SK-N-SH (cell line): Measurements from ENCODE around the gene GPR61. TPM values are rescaled to one million over a fixed set of nuclear protein-coding genes. Genes with fewer than 3 reads are reported as not detected.

Experiments
- CTCF ChIA-PET: fragments of 300-600, 350-600 bp; formaldehyde crosslinking; extraction: SDS; loops from one replicate; lab custom pipeline; 2021; lab: Yijun Ruan, JAX
- POLR2A ChIA-PET: fragments of 350-600 bp; sonication (Branson Sonifier 250); formaldehyde crosslinking; extraction: SDS; loops from one replicate; lab custom pipeline; 2020; ENCODE audit warnings: antibody characterized with exemption, inconsistent platforms; lab: Yijun Ruan, JAX
- DNase-seq: peaks from one replicate; pipeline ENCODE4 v3.0.0; 2012
- H2AFZ ChIP-seq: fragments of 200-600 bp; sonication (generic); 2 replicates; pipeline ENCODE4 v1.8.1; 2016; ENCODE audit warnings: antibody characterized with exemption, mild to moderate bottlenecking, low read depth
- H3F3A ChIP-seq: fragments of 200-600 bp; sonication (generic); replicated peaks from 2 replicates; pipeline ENCODE3; 2016; ENCODE audit warnings: antibody characterized with exemption, mild to moderate bottlenecking; ENCODE audit not compliant: insufficient read depth
- H3K27ac ChIP-seq, 2 experiments: fragments of 200-500 bp in 1 of 2; fragments of 200-600 bp in 1 of 2; sonication (Bioruptor generic) in 1 of 2; sonication (generic), shearing (Covaris generic) in 1 of 2; 2 replicates each; pipeline versions ENCODE4 v1.5.1 to v1.6.1; 2014 to 2016; ENCODE audit warnings: low read depth in 2 of 2, inconsistent platforms in 1 of 2, low read length in 1 of 2, mild to moderate bottlenecking in 1 of 2, mixed read lengths in 1 of 2
- H3K27me3 ChIP-seq: fragments of 200-600 bp; sonication (generic), shearing (Covaris generic); 2 replicates; pipeline ENCODE4 v1.6.1; 2016; ENCODE audit warnings: mixed run types; ENCODE audit not compliant: insufficient read depth
- H3K36me3 ChIP-seq, 2 experiments: fragments of 200-500 bp in 1 of 2; fragments of 200-600 bp in 1 of 2; sonication (Bioruptor generic) in 1 of 2; sonication (generic) in 1 of 2; replicated peaks in 1 of 2; 2 replicates each; pipeline versions ENCODE3 to v1.5.1; 2014 to 2016; ENCODE audit warnings: low read length in 1 of 2, mild to moderate bottlenecking in 1 of 2; ENCODE audit not compliant: insufficient read depth in 2 of 2, control insufficient read depth in 1 of 2
- H3K4me1 ChIP-seq, 2 experiments: fragments of 200-500 bp in 1 of 2; fragments of 200-600 bp in 1 of 2; sonication (Bioruptor generic) in 1 of 2; sonication (generic), shearing (Covaris generic) in 1 of 2; 2 replicates each; pipeline versions ENCODE4 v1.5.1 to v1.6.1; 2014 to 2016; ENCODE audit warnings: low read depth in 1 of 2, low read length in 1 of 2, mixed run types in 1 of 2; ENCODE audit not compliant: insufficient read depth in 2 of 2, control insufficient read depth in 1 of 2
- H3K4me2 ChIP-seq: fragments of 200-600 bp; sonication (generic), shearing (Covaris generic); 2 replicates; pipeline ENCODE4 v1.6.1; 2017; ENCODE audit warnings: mixed run types
- H3K4me3 ChIP-seq, 2 experiments: fragments of 200-500 bp in 1 of 2; fragments of 200-600 bp in 1 of 2; sonication (Bioruptor generic) in 1 of 2; sonication (generic), shearing (Covaris generic) in 1 of 2; 2 replicates each; pipeline versions ENCODE4 v1.5.1 to v1.8.1; 2014 to 2016; ENCODE audit warnings: low read depth in 2 of 2, inconsistent platforms in 1 of 2, low read length in 1 of 2, mild to moderate bottlenecking in 1 of 2, mixed read lengths in 1 of 2, moderate library complexity in 1 of 2
- H3K79me2 ChIP-seq: fragments of 200-600 bp; sonication (generic); 2 replicates; pipeline ENCODE4 v1.8.1; 2017; ENCODE audit warnings: mild to moderate bottlenecking; ENCODE audit not compliant: insufficient read depth
- H3K9ac ChIP-seq: fragments of 200-600 bp; sonication (generic); 2 replicates; pipeline ENCODE4 v1.6.1; 2017; ENCODE audit warnings: mixed run types
- H3K9me2 ChIP-seq: fragments of 200-600 bp; sonication (generic); 2 replicates; pipeline ENCODE4 v1.6.1; 2017; ENCODE audit warnings: mixed run types
- H3K9me3 ChIP-seq: fragments of 200-600 bp; sonication (generic); 2 replicates; pipeline ENCODE4 v1.6.1; 2017; ENCODE audit warnings: mixed run types, mild to moderate bottlenecking, moderate library complexity
- H4K20me1 ChIP-seq: fragments of 200-600 bp; sonication (generic); 2 replicates; pipeline ENCODE4 v1.6.1; 2017; ENCODE audit warnings: mild to moderate bottlenecking, mixed run types; ENCODE audit not compliant: insufficient read depth
- ELF1 ChIP-seq: IDR thresholded peaks from 2 replicates; pipeline ENCODE4 v1.4.0; 2012
- FOSL2 ChIP-seq: IDR thresholded peaks from 2 replicates; pipeline ENCODE4 v1.4.0; 2012; ENCODE audit warnings: low read depth, mild to moderate bottlenecking, moderate library complexity, borderline replicate concordance
- GABPA ChIP-seq: IDR thresholded peaks from 2 replicates; pipeline ENCODE4 v1.4.0; 2012; ENCODE audit warnings: low read depth, mild to moderate bottlenecking
- MEF2A ChIP-seq: IDR thresholded peaks from 2 replicates; pipeline ENCODE4 v1.4.0; 2012; ENCODE audit warnings: low read depth, borderline replicate concordance
- MXI1 ChIP-seq: IDR thresholded peaks from 2 replicates; pipeline ENCODE4 v1.6.1; 2012; ENCODE audit warnings: mild to moderate bottlenecking, low read depth, low read length, improper control_type of control experiment
- NRF1 ChIP-seq: IDR thresholded peaks from 2 replicates; pipeline ENCODE4 v1.6.1; 2012; ENCODE audit warnings: low read depth, mild to moderate bottlenecking, low read length
- REST ChIP-seq: IDR thresholded peaks from 2 replicates; pipeline ENCODE4 v1.6.1; 2012; ENCODE audit warnings: mild to moderate bottlenecking, low read depth, low read length, moderate library complexity
- RFX5 ChIP-seq: IDR thresholded peaks from 2 replicates; pipeline ENCODE4 v1.6.1; 2012; ENCODE audit warnings: mild to moderate bottlenecking, improper control_type of control experiment, low read length
- YY1 ChIP-seq: IDR thresholded peaks from 2 replicates; pipeline ENCODE4 v1.4.0; 2012; ENCODE audit warnings: low read depth, mild to moderate bottlenecking
- WGBS: methylation state at CpG from one replicate; pipeline ENCODE4 v1.1.6; 2017; ENCODE audit warnings: low lambda C conversion rate; 5-methylcytosine and 5-hydroxymethylcytosine counted together
- polyA plus RNA-seq, 3 experiments: library from polyadenylated mRNA; depleted of rRNA; stranded (reverse); fragments of >200 nt; gene quantifications; 2 replicates each; pipeline ENCODE4 v1.2.3, GENCODE V29; 2012
- TF ChIP-seq, protein P1 (sequence below): IDR thresholded peaks from 2 replicates; pipeline ENCODE4; 2012
- TF ChIP-seq, protein P2 (sequence below): IDR thresholded peaks from 2 replicates; pipeline ENCODE4 v1.4.0; 2012; ENCODE audit warnings: low read depth
- TF ChIP-seq, protein P3 (sequence below): IDR thresholded peaks from 2 replicates; pipeline ENCODE4 v1.4.0; 2012; ENCODE audit warnings: low read depth, borderline replicate concordance

GPR61 gene
- polyA plus RNA-seq, 1 of the 3 experiments (the other 2 are of a cell fraction): not detected

- Histone ChIP-seq H3F3A (no peaks in the 10 kb centered on the region), H3K27ac (no peak overlapping the region), H3K9ac (no peak overlapping the region), H3K4me3 (no peak overlapping the region), H3K79me2 (no peaks in the 10 kb centered on the region), H3K4me1 (peaks cover 0 to 23% of the 10 kb centered on the region in 2 experiments; a peak in 1 of 4 replicates), H3K27me3 (peaks cover 6% of the 10 kb centered on the region; the same call in 1 of the 2 replicates), H3K9me3 (no peaks in the 10 kb centered on the region), H4K20me1 (no peaks in the 10 kb centered on the region), H3K36me3 (no peaks in the 10 kb centered on the region), H3K4me2 (no peak overlapping the region), H2AFZ (no peak overlapping the region), H3K9me2 (no peaks in the 10 kb centered on the region)
- ChIA-PET POLR2A (no interaction called here), CTCF (interaction anchor here (3.1 to 26.3 kb wide), 2 partner anchors 26 to 113 kb away, joined by 17 to 1710 read pairs; partner anchors contain the start of genes AMIGO1, ATXN7L2 and CYB561D1)
- no peak for DNase-seq
- WGBS: 65% methylated on average over 14 of the region's 14 CpGs
- TF ChIP-seq REST (no peak), NRF1 (no peak), RFX5 (no peak), YY1 (no peak), MEF2A (no peak), FOSL2 (no peak)
- TF ChIP-seq, protein P1, sequence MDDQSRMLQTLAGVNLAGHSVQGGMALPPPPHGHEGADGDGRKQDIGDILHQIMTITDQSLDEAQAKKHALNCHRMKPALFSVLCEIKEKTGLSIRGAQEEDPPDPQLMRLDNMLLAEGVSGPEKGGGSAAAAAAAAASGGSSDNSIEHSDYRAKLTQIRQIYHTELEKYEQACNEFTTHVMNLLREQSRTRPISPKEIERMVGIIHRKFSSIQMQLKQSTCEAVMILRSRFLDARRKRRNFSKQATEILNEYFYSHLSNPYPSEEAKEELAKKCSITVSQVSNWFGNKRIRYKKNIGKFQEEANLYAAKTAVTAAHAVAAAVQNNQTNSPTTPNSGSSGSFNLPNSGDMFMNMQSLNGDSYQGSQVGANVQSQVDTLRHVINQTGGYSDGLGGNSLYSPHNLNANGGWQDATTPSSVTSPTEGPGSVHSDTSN: no peak
- TF ChIP-seq, protein P2, sequence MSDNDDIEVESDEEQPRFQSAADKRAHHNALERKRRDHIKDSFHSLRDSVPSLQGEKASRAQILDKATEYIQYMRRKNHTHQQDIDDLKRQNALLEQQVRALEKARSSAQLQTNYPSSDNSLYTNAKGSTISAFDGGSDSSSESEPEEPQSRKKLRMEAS: no peak
Measured at GRCh38 chr1:109527098-109527811, 12.4 kb upstream of the GPR61 start.

DNA sequence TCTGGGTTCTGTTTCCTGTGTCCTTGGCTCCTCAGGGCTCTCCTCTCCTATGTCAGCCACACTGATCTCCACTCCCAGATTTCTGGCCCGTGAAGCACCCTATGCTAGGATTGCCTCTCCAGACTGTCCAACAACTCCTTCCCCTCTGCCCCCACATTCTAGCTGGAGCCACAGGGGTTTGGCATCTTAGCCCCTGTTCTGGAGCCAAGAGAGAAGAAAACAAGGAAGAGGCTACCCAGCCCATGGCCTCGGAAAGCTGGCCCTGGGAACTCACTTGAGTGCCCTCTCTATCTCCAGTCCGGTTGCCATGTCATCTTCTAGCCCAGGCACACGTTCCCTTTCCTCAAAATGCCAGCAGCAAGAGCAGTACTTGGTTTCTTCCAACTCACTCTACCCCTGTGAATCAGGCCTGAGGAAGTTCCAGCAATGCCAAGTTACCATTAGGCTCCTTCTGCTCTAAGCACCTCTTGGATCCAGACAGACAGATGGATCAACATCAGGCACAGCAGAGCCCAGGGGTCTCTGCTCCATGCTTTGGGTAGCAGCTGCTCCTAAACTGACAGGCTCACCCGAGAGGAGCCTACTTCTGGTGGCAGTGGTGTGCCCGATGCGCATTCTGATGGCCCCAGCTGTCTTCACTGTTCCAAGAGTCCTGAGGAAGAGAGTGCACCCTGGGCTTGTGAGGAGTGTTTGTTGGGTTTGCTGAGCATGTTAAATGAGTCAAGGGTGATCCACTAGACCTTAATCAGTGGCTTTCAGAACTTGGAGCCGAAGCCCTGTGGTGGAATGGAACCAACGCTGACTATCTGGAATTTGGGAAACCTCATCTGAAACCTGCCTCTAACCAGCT lies 11.6 kb upstream of the GPR61 start:
- Histone ChIP-seq H3K9me3 (no peaks in the 10 kb centered on the region), H3K9me2 (no peaks in the 10 kb centered on the region), H3K9ac (no peak overlapping the region), H3K4me1 (peaks cover 0 to 29% of the 10 kb centered on the region in 2 experiments; a peak in 1 of 4 replicates), H3K27me3 (peaks cover under 1% of the 10 kb centered on the region; the same call in 1 of the 2 replicates), H3F3A (no peaks in the 10 kb centered on the region), H3K27ac (no peak overlapping the region), H4K20me1 (no peaks in the 10 kb centered on the region), H3K4me3 (no peak overlapping the region), H3K79me2 (no peaks in the 10 kb centered on the region), H3K36me3 (no peaks in the 10 kb centered on the region), H2AFZ (no peak overlapping the region), H3K4me2 (no peak overlapping the region)
- CTCF ChIA-PET: interaction anchor here (0.5 to 26.3 kb wide), 5 partner anchors 13 to 121 kb away, joined by 3 to 1710 read pairs (median 4); partner anchors contain the start of genes AMIGO1, ATXN7L2 and CYB561D1
- 63% methylated on average over 9 of the region's 9 CpGs for WGBS
- POLR2A ChIA-PET: no interaction called here
- no peak for DNase-seq
- TF ChIP-seq MXI1 (no peak), ELF1 (no peak), GABPA (no peak), YY1 (no peak)
- TF ChIP-seq, protein P3, sequence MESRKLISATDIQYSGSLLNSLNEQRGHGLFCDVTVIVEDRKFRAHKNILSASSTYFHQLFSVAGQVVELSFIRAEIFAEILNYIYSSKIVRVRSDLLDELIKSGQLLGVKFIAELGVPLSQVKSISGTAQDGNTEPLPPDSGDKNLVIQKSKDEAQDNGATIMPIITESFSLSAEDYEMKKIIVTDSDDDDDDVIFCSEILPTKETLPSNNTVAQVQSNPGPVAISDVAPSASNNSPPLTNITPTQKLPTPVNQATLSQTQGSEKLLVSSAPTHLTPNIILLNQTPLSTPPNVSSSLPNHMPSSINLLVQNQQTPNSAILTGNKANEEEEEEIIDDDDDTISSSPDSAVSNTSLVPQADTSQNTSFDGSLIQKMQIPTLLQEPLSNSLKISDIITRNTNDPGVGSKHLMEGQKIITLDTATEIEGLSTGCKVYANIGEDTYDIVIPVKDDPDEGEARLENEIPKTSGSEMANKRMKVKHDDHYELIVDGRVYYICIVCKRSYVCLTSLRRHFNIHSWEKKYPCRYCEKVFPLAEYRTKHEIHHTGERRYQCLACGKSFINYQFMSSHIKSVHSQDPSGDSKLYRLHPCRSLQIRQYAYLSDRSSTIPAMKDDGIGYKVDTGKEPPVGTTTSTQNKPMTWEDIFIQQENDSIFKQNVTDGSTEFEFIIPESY: no peak
- TF ChIP-seq, protein P1: no peak
